PFSK-1 (cell line): ENCODE results near the gene KRT39.

Source experiments
- SIN3A ChIP-seq: IDR thresholded peaks from 2 replicates; pipeline ENCODE4 v1.6.1; 2012; ENCODE audit warnings: mild to moderate bottlenecking, low read length, moderate library complexity, borderline replicate concordance; ENCODE audit not compliant: insufficient read depth
- TAF1 ChIP-seq: IDR thresholded peaks from 2 replicates; pipeline ENCODE4 v1.6.1; 2012; ENCODE audit warnings: low read length, control low read depth, borderline replicate concordance; ENCODE audit not compliant: insufficient read depth
- TF ChIP-seq, protein P1 (sequence below), 2 experiments: IDR thresholded peaks; 2 replicates each; pipeline versions ENCODE4 v1.6.1 to v1.8.0; 2011 to 2012; ENCODE audit warnings: low read depth in 2 of 2, low read length in 2 of 2, control low read depth in 1 of 2, inconsistent platforms in 1 of 2, mild to moderate bottlenecking in 1 of 2, moderate library complexity in 1 of 2; ENCODE audit not compliant: insufficient read depth in 1 of 2

DNA sequence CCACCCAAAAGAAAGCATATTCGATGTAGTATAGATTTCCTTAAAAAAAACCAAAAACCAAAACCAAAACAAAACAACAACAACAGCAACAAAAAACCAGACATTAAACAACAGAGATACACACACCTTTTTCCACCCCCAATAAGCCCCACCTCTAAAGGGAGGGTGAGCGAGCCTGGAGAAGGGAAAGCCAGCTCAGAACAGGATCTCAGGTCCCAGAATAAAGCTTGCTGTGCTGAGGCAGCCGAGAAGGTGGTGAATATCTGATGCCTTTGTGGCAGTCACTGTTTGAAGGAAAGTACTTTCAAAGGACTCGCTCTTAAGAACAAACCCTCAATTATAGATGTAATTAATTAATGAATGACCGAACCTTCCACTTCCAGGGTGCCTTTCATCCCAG is 29.8 kb downstream of the KRT39 start:
- TF ChIP-seq, protein P1, sequence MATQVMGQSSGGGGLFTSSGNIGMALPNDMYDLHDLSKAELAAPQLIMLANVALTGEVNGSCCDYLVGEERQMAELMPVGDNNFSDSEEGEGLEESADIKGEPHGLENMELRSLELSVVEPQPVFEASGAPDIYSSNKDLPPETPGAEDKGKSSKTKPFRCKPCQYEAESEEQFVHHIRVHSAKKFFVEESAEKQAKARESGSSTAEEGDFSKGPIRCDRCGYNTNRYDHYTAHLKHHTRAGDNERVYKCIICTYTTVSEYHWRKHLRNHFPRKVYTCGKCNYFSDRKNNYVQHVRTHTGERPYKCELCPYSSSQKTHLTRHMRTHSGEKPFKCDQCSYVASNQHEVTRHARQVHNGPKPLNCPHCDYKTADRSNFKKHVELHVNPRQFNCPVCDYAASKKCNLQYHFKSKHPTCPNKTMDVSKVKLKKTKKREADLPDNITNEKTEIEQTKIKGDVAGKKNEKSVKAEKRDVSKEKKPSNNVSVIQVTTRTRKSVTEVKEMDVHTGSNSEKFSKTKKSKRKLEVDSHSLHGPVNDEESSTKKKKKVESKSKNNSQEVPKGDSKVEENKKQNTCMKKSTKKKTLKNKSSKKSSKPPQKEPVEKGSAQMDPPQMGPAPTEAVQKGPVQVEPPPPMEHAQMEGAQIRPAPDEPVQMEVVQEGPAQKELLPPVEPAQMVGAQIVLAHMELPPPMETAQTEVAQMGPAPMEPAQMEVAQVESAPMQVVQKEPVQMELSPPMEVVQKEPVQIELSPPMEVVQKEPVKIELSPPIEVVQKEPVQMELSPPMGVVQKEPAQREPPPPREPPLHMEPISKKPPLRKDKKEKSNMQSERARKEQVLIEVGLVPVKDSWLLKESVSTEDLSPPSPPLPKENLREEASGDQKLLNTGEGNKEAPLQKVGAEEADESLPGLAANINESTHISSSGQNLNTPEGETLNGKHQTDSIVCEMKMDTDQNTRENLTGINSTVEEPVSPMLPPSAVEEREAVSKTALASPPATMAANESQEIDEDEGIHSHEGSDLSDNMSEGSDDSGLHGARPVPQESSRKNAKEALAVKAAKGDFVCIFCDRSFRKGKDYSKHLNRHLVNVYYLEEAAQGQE (IDR thresholded peaks at IDR 0.05; ENCODE audit: insufficient read depth in 1 of 2, low read depth in 2 of 2, low read length in 2 of 2), result no peak
- TF ChIP-seq SIN3A, result no peak
- TF ChIP-seq TAF1, result no peak
